Stimulated activated CD8-positive, alpha-beta memory T cell treated with anti-CD3 and anti-CD28 coated beads, Interleukin-4, amount 100 ng/mL, for 1 hour (primary cell): ENCODE measurements around the gene TNS4.

Experiments used
- DNase-seq, 2 donors: peaks; one replicate each; pipeline ENCODE4 v3.0.0-alpha.2; 2020; ENCODE audit warnings: low read depth in 2 of 2, low spot score in 1 of 2

TNS4 gene

GRCh38 chr17:40535924-40536294, 34.5 kb upstream of the TNS4 start:
- no peak for DNase-seq

- no peak for DNase-seq
Measured at GRCh38 chr17:40535438-40535837, 34.0 kb upstream of the TNS4 start.

GRCh38 chr17:40534371-40535189, 33.2 kb upstream of the TNS4 start:
- no peak for DNase-seq

- DNase-seq: no peak
Measured at GRCh38 chr17:40533896-40534295, 32.5 kb upstream of the TNS4 start.

- DNase-seq: no peak
Measured at GRCh38 chr17:40532520-40533253, 31.3 kb upstream of the TNS4 start.

GRCh38 chr17:40531051-40531991, 29.9 kb upstream of the TNS4 start:
- DNase-seq: no peak

- DNase-seq: no peak
Measured at GRCh38 chr17:40530531-40530994, 29.1 kb upstream of the TNS4 start.

- no peak for DNase-seq
Measured at GRCh38 chr17:40529991-40530390, 28.6 kb upstream of the TNS4 start.

GRCh38 chr17:40528692-40529417, 27.4 kb upstream of the TNS4 start:
- no peak for DNase-seq

- DNase-seq: no peak
Measured at GRCh38 chr17:40526668-40527067, 25.2 kb upstream of the TNS4 start.

- DNase-seq: no peak
Measured at GRCh38 chr17:40525294-40525693, 23.9 kb upstream of the TNS4 start.

GRCh38 chr17:40524243-40524965, 23.0 kb upstream of the TNS4 start:
- DNase-seq: no peak

- no peak for DNase-seq
Measured at GRCh38 chr17:40522961-40523310, 21.5 kb upstream of the TNS4 start.

GRCh38 chr17:40522250-40522960, 21.0 kb upstream of the TNS4 start:
- DNase-seq: no peak

GRCh38 chr17:40520991-40521453, 19.6 kb upstream of the TNS4 start:
- DNase-seq: no peak

- DNase-seq: no peak
Measured at GRCh38 chr17:40519089-40519775, 17.8 kb upstream of the TNS4 start.

- DNase-seq: no peak
Measured at GRCh38 chr17:40518401-40519088, 17.1 kb upstream of the TNS4 start.

- DNase-seq: no peak
Measured at GRCh38 chr17:40517981-40518380, 16.6 kb upstream of the TNS4 start.
